ENCODE results near the gene KRTAP9-9. TPM values are rescaled to one million over a fixed set of nuclear protein-coding genes. Genes with fewer than 3 reads are reported as not detected.
"Not testable (repeated sequence)": the region's sequence is repeated elsewhere in the genome, so short reads cannot be mapped to it uniquely, and the experiment has no call there.

KRTAP9-9 gene
- polyA plus RNA-seq, 2 donors, result not detected

GRCh38 chr17:41263212-41263611 lies 8.0 kb downstream of the KRTAP9-9 start:
- 74 to 90% methylated on average over 2 of the region's 2 CpGs for WGBS, 2 donors
- Histone ChIP-seq H3K27me3 (ENCODE audit: control insufficient read depth in 1 of 2, insufficient read depth in 2 of 2, low read length in 2 of 2) (no peaks in the 10 kb centered on the region), H3K36me3 (ENCODE audit: control insufficient read depth in 2 of 2, insufficient read depth in 2 of 2, low read length in 1 of 2) (no peaks in the 10 kb centered on the region), H3K4me1 (ENCODE audit: control insufficient read depth in 2 of 2, insufficient read depth in 2 of 2, low read length in 1 of 2) (no peaks in the 10 kb centered on the region), H3K27ac (ENCODE audit: low read depth in 2 of 2, low read length in 1 of 2) (no peak overlapping the region), H3K4me3 (ENCODE audit: low read depth in 1 of 2, low read length in 2 of 2) (no peak overlapping the region), H3K9me3 (ENCODE audit: control insufficient read depth in 2 of 2, insufficient read depth in 1 of 2, low read depth in 1 of 2, low read length in 1 of 2) (no peaks in the 10 kb centered on the region)

DNA sequence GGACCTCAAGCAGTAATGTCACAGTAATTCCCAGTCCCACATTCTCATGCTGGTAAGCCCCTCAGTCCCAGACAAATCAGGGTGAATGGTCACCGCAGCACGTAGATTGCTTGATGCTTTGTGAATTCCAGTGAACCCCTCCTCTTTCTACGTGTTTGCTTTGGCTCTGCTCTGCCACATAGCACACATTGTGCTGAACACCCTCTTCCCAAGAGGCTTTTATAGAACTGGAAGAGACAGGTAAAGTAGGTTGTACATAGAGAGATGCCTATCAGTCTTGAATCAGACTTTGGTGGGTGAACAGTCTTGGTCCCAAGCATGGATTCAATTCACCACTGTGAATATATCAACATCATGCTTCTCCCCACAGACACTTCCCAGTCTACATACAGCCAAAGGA lies 9.4 kb downstream of the KRTAP9-9 start:
- no peaks in the 10 kb centered on the region for H3K36me3 ChIP-seq (ENCODE audit: control insufficient read depth in 2 of 2, insufficient read depth in 2 of 2, low read length in 1 of 2)
- H3K27ac ChIP-seq (ENCODE audit: low read depth in 2 of 2, low read length in 1 of 2), result no peak overlapping the region
- WGBS, 2 donors, result 71 to 86% methylated on average over 3 of the region's 3 CpGs
- H3K4me3 ChIP-seq (ENCODE audit: low read depth in 1 of 2, low read length in 2 of 2), result no peak overlapping the region
- no peaks in the 10 kb centered on the region for H3K9me3 ChIP-seq (ENCODE audit: control insufficient read depth in 2 of 2, insufficient read depth in 1 of 2, low read depth in 1 of 2, low read length in 1 of 2)
- no peaks in the 10 kb centered on the region for H3K27me3 ChIP-seq (ENCODE audit: control insufficient read depth in 1 of 2, insufficient read depth in 2 of 2, low read length in 2 of 2)
- no peaks in the 10 kb centered on the region for H3K4me1 ChIP-seq (ENCODE audit: control insufficient read depth in 2 of 2, insufficient read depth in 2 of 2, low read length in 1 of 2)

GRCh38 chr17:41265078-41265477 lies 9.9 kb downstream of the KRTAP9-9 start, which contains the start of gene KRTAP9-6:
TSS of gene KRTAP9-6 (plus strand) at chr17:41265378. CDS start at chr17:41265378, 0 bp downstream.
- H3K27ac ChIP-seq (ENCODE audit: low read depth in 2 of 2, low read length in 1 of 2), result no peak within 1 kb of the TSS
- H3K4me1 ChIP-seq (ENCODE audit: control insufficient read depth in 2 of 2, insufficient read depth in 2 of 2, low read length in 1 of 2), result no peaks in the 10 kb centered on the region
- H3K4me3 ChIP-seq (ENCODE audit: low read depth in 1 of 2, low read length in 2 of 2), result no peak within 1 kb of the TSS
- WGBS, 2 donors, result 46 to 60% methylated on average over 2 of the region's 2 CpGs
- no peaks in the 10 kb centered on the region for H3K36me3 ChIP-seq (ENCODE audit: control insufficient read depth in 2 of 2, insufficient read depth in 2 of 2, low read length in 1 of 2)
- H3K27me3 ChIP-seq (ENCODE audit: control insufficient read depth in 1 of 2, insufficient read depth in 2 of 2, low read length in 2 of 2), result no peaks in the 10 kb centered on the region
- no peaks in the 10 kb centered on the region for H3K9me3 ChIP-seq (ENCODE audit: control insufficient read depth in 2 of 2, insufficient read depth in 1 of 2, low read depth in 1 of 2, low read length in 1 of 2)

DNA sequence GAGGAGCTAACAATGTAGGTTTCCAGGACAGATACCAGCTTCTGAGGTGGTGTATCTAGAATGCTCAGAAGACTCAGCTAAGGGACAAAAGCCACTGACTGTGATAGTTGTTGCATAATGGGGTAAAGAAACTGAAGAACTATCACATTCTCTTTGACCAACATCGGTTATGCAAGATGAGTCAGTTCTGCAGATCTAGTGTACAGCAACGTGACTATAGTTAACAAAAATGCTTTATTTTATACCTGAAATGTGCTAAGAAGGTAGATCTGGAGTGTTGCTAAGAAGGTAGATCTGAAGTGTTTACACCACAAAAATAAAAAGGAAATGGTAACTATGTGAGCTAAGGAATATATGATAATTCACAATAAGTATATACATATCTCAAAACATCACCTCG lies 12.5 kb downstream of the KRTAP9-9 start:
- 85% methylated on average over 3 of the region's 3 CpGs; no CpG with 5 or more reads in 1 of the 2 donors for WGBS, 2 donors
- Histone ChIP-seq H3K4me3 (ENCODE audit: low read depth in 1 of 2, low read length in 2 of 2) (no peak overlapping the region), H3K4me1 (ENCODE audit: control insufficient read depth in 2 of 2, insufficient read depth in 2 of 2, low read length in 1 of 2) (no peaks in the 10 kb centered on the region), H3K9me3 (ENCODE audit: control insufficient read depth in 2 of 2, insufficient read depth in 1 of 2, low read depth in 1 of 2, low read length in 1 of 2) (no peaks in the 10 kb centered on the region), H3K36me3 (ENCODE audit: control insufficient read depth in 2 of 2, insufficient read depth in 2 of 2, low read length in 1 of 2) (no peaks in the 10 kb centered on the region), H3K27me3 (ENCODE audit: control insufficient read depth in 1 of 2, insufficient read depth in 2 of 2, low read length in 2 of 2) (no peaks in the 10 kb centered on the region), H3K27ac (ENCODE audit: low read depth in 2 of 2, low read length in 1 of 2) (no peak overlapping the region)

DNA sequence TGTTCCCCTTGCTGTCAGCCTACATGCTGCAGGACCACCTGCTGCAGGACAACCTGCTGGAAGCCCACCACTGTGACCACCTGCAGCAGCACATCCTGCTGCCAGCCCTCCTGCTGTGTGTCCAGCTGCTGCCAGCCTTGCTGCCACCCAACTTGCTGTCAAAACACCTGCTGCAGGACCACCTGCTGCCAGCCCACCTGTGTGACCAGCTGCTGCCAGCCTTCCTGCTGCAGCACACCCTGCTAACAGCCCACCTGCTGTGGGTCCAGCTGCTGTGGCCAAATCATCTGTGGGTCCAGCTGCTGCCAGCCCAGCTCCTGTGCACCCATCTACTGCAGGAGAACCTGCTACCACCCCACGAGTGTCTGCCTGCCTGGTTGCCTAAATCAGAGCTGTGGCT lies 16.1 kb downstream of the KRTAP9-9 start:
- H3K4me3 ChIP-seq (ENCODE audit: low read depth in 1 of 2, low read length in 2 of 2); H3K27me3 ChIP-seq (ENCODE audit: control insufficient read depth in 1 of 2, insufficient read depth in 2 of 2, low read length in 2 of 2); H3K27ac ChIP-seq (ENCODE audit: low read depth in 2 of 2, low read length in 1 of 2); H3K9me3 ChIP-seq (ENCODE audit: control insufficient read depth in 2 of 2, insufficient read depth in 1 of 2, low read depth in 1 of 2, low read length in 1 of 2); H3K36me3 ChIP-seq (ENCODE audit: control insufficient read depth in 2 of 2, insufficient read depth in 2 of 2, low read length in 1 of 2); H3K4me1 ChIP-seq (ENCODE audit: control insufficient read depth in 2 of 2, insufficient read depth in 2 of 2, low read length in 1 of 2): not testable (repeated sequence)
- WGBS, 2 donors, result 57% methylated on average over 1 of the region's 1 CpG; no CpG with 5 or more reads in 1 of the 2 donors

DNA sequence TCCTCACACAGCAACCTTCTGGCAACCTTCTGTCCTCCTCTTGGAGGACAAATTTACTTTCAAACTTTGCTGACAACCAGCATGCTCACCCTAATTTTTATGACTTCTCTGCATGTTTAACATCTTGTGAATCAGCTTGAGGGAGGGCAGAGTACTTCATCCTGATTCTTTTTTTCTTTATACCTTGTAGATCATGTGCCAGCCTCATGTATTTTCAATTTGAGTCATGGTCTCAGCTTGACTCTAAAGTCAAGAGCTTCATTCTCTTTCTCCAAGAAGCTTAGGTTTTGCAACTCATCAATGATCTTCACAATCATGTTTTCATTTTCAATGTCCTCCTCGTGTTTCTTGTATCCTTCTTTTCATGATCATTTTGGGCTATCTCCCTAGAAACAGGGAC lies 16.7 kb downstream of the KRTAP9-9 start:
- Histone ChIP-seq H3K27me3 (ENCODE audit: control insufficient read depth in 1 of 2, insufficient read depth in 2 of 2, low read length in 2 of 2) (no peaks in the 10 kb centered on the region), H3K4me3 (ENCODE audit: low read depth in 1 of 2, low read length in 2 of 2) (no peak overlapping the region), H3K36me3 (ENCODE audit: control insufficient read depth in 2 of 2, insufficient read depth in 2 of 2, low read length in 1 of 2) (no peaks in the 10 kb centered on the region), H3K9me3 (ENCODE audit: control insufficient read depth in 2 of 2, insufficient read depth in 1 of 2, low read depth in 1 of 2, low read length in 1 of 2) (no peaks in the 10 kb centered on the region), H3K4me1 (ENCODE audit: control insufficient read depth in 2 of 2, insufficient read depth in 2 of 2, low read length in 1 of 2) (no peaks in the 10 kb centered on the region), H3K27ac (ENCODE audit: low read depth in 2 of 2, low read length in 1 of 2) (no peak overlapping the region)
- WGBS, 2 donors, result 61% methylated on average over 1 of the region's 1 CpG; no CpG with 5 or more reads in 1 of the 2 donors

GRCh38 chr17:41275648-41276190 lies 20.5 kb downstream of the KRTAP9-9 start, which contains the start of gene KRTAP9-7:
TSS of gene KRTAP9-7 (plus strand) at chr17:41275698. CDS start at chr17:41275698, 0 bp downstream.
- H3K9me3 ChIP-seq (ENCODE audit: control insufficient read depth in 2 of 2, insufficient read depth in 1 of 2, low read depth in 1 of 2, low read length in 1 of 2); H3K27ac ChIP-seq (ENCODE audit: low read depth in 2 of 2, low read length in 1 of 2); H3K4me1 ChIP-seq (ENCODE audit: control insufficient read depth in 2 of 2, insufficient read depth in 2 of 2, low read length in 1 of 2); H3K4me3 ChIP-seq (ENCODE audit: low read depth in 1 of 2, low read length in 2 of 2); H3K27me3 ChIP-seq (ENCODE audit: control insufficient read depth in 1 of 2, insufficient read depth in 2 of 2, low read length in 2 of 2); H3K36me3 ChIP-seq (ENCODE audit: control insufficient read depth in 2 of 2, insufficient read depth in 2 of 2, low read length in 1 of 2): not testable (repeated sequence)
- 76 to 89% methylated on average over 3 of the region's 3 CpGs for WGBS, 2 donors

DNA sequence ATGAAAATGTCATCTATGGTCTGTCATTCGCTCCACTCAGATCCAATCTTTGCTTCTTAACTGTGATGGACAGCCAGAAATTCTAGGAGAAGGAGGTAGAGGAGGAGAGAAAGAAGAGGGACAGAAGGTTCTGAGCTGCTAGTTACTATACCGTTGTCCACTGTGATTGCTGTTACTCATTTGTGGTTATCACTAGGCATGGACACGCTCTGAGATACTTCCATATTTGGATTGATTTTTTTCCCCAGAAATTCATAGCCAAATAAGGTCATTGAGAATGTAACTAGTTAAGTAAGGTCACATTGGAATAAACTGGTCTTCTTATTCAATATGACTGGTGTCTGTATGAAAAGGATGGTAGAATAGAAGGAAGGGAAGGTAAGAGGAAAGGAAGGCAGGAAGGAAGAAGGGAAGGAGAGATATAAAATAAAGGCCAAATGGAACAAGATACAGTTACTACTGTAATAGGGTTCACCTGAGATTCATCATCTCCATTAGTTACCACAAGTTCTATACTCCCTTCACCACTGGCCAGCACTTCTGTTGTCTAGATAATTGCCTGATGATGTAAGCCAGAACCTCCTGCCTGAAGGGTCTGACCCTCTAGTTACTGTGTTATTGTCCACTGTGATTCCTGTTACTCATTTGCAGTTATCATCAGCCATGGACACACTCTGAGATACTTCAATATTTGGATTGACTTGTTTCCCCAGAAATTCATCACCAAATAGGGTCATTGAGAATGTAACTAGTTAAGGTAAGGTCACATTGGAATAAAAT lies 23.2 kb downstream of the KRTAP9-9 start:
- H3K4me3 ChIP-seq (ENCODE audit: low read depth in 1 of 2, low read length in 2 of 2), result no peak overlapping the region
- no peak overlapping the region for H3K27ac ChIP-seq (ENCODE audit: low read depth in 2 of 2, low read length in 1 of 2)
- H3K36me3 ChIP-seq (ENCODE audit: control insufficient read depth in 2 of 2, insufficient read depth in 2 of 2, low read length in 1 of 2), result no peaks in the 10 kb centered on the region
- H3K4me1 ChIP-seq (ENCODE audit: control insufficient read depth in 2 of 2, insufficient read depth in 2 of 2, low read length in 1 of 2), result no peaks in the 10 kb centered on the region
- WGBS, 2 donors, result 79 to 87% methylated on average over 3 of the region's 3 CpGs
- peaks cover 0 to 2% of the 10 kb centered on the region in 2 donors for H3K9me3 ChIP-seq (ENCODE audit: control insufficient read depth in 2 of 2, insufficient read depth in 1 of 2, low read depth in 1 of 2, low read length in 1 of 2)
- H3K27me3 ChIP-seq (ENCODE audit: control insufficient read depth in 1 of 2, insufficient read depth in 2 of 2, low read length in 2 of 2), result no peaks in the 10 kb centered on the region

GRCh38 chr17:41284043-41284442 lies 28.9 kb downstream of the KRTAP9-9 start:
- Histone ChIP-seq H3K9me3 (ENCODE audit: control insufficient read depth in 2 of 2, insufficient read depth in 1 of 2, low read depth in 1 of 2, low read length in 1 of 2) (peaks cover 0 to 2% of the 10 kb centered on the region in 2 donors), H3K36me3 (ENCODE audit: control insufficient read depth in 2 of 2, insufficient read depth in 2 of 2, low read length in 1 of 2) (no peaks in the 10 kb centered on the region), H3K4me3 (ENCODE audit: low read depth in 1 of 2, low read length in 2 of 2) (no peak overlapping the region), H3K27ac (ENCODE audit: low read depth in 2 of 2, low read length in 1 of 2) (no peak overlapping the region), H3K27me3 (ENCODE audit: control insufficient read depth in 1 of 2, insufficient read depth in 2 of 2, low read length in 2 of 2) (no peaks in the 10 kb centered on the region), H3K4me1 (ENCODE audit: control insufficient read depth in 2 of 2, insufficient read depth in 2 of 2, low read length in 1 of 2) (no peaks in the 10 kb centered on the region)
- 55 to 63% methylated on average over 3 of the region's 3 CpGs for WGBS, 2 donors

- H3K4me1 ChIP-seq (ENCODE audit: control insufficient read depth in 2 of 2, insufficient read depth in 2 of 2, low read length in 1 of 2), result no peaks in the 10 kb centered on the region
- H3K9me3 ChIP-seq (ENCODE audit: control insufficient read depth in 2 of 2, insufficient read depth in 1 of 2, low read depth in 1 of 2, low read length in 1 of 2), result peaks cover 0 to 2% of the 10 kb centered on the region in 2 donors
- 40 to 53% methylated on average over 2 of the region's 2 CpGs for WGBS, 2 donors
- H3K27me3 ChIP-seq (ENCODE audit: control insufficient read depth in 1 of 2, insufficient read depth in 2 of 2, low read length in 2 of 2), result no peaks in the 10 kb centered on the region
- H3K4me3 ChIP-seq (ENCODE audit: low read depth in 1 of 2, low read length in 2 of 2), result no peak overlapping the region
- H3K27ac ChIP-seq (ENCODE audit: low read depth in 2 of 2, low read length in 1 of 2), result no peak overlapping the region
- no peaks in the 10 kb centered on the region for H3K36me3 ChIP-seq (ENCODE audit: control insufficient read depth in 2 of 2, insufficient read depth in 2 of 2, low read length in 1 of 2)
Observed at GRCh38 chr17:41284546-41284945, 29.4 kb downstream of the KRTAP9-9 start.

All from esophagus (tissue), 2 donors.